ENCODE measurements around the gene MED12L.

The MED12L gene

GRCh38 chr3:151347432-151347831 lies 262.0 kb downstream of the MED12L start:
- no peak for ATAC-seq

GRCh38 chr3:151350656-151351055 lies 265.2 kb downstream of the MED12L start:
- no peak for ATAC-seq
- TF ChIP-seq ARNTL (CRISPR knock-in tag; IDR thresholded peaks at IDR 0.05; ENCODE audit: borderline replicate concordance, low read depth), result no peak
- no peak for TF ChIP-seq ZNF565 (CRISPR knock-in tag; conservative IDR thresholded peaks at IDR 0.05; ENCODE audit: low read depth)
- TF ChIP-seq PPARA (CRISPR knock-in tag; IDR thresholded peaks at IDR 0.05; ENCODE audit: borderline replicate concordance), result no peak
- no peak for TF ChIP-seq TSHZ2 (CRISPR knock-in tag; IDR thresholded peaks at IDR 0.05)
- TF ChIP-seq CSDC2 (CRISPR knock-in tag; IDR thresholded peaks at IDR 0.05), result no peak
- TF ChIP-seq ZFP30 (CRISPR knock-in tag; IDR thresholded peaks at IDR 0.05), result no peak

More at GRCh38 chr3:151347432-151347831, 262.0 kb downstream of the MED12L start:
- no peak for TF ChIP-seq CSRNP3 (CRISPR knock-in tag; IDR thresholded peaks at IDR 0.05)
- TF ChIP-seq ARNTL (CRISPR knock-in tag; IDR thresholded peaks at IDR 0.05; ENCODE audit: borderline replicate concordance, low read depth), result no peak
- no peak for TF ChIP-seq BACH2 (CRISPR knock-in tag; IDR thresholded peaks at IDR 0.05; ENCODE audit: borderline replicate concordance)
- no peak for TF ChIP-seq TOX (CRISPR knock-in tag; IDR thresholded peaks at IDR 0.05; ENCODE audit: borderline replicate concordance)
- TF ChIP-seq ZNF8 (CRISPR knock-in tag; IDR thresholded peaks at IDR 0.05), result no peak
- TF ChIP-seq PATZ1 (CRISPR knock-in tag; IDR thresholded peaks at IDR 0.05; ENCODE audit: borderline replicate concordance), result no peak
- no peak for TF ChIP-seq ZNF565 (CRISPR knock-in tag; conservative IDR thresholded peaks at IDR 0.05; ENCODE audit: low read depth)
- no peak for TF ChIP-seq ZC3H10 (CRISPR knock-in tag; IDR thresholded peaks at IDR 0.05)
- no peak for TF ChIP-seq TCF4 (CRISPR knock-in tag; IDR thresholded peaks at IDR 0.05; ENCODE audit: borderline replicate concordance)
- TF ChIP-seq POU6F1 (CRISPR knock-in tag; IDR thresholded peaks at IDR 0.05; ENCODE audit: borderline replicate concordance, low read depth), result no peak
- no peak for TF ChIP-seq TSHZ2 (CRISPR knock-in tag; IDR thresholded peaks at IDR 0.05)
- TF ChIP-seq ISL1 (CRISPR knock-in tag; IDR thresholded peaks at IDR 0.05), result no peak
- no peak for TF ChIP-seq ZFP3 (CRISPR knock-in tag; IDR thresholded peaks at IDR 0.05)
- no peak for TF ChIP-seq OSR1 (CRISPR knock-in tag; IDR thresholded peaks at IDR 0.05)
- TF ChIP-seq ZNF70 (CRISPR knock-in tag; IDR thresholded peaks at IDR 0.05), result no peak

- no peak for TF ChIP-seq ZC3H10 (CRISPR knock-in tag; IDR thresholded peaks at IDR 0.05)
- TF ChIP-seq CSDC2 (CRISPR knock-in tag; IDR thresholded peaks at IDR 0.05), result no peak
- no peak for TF ChIP-seq CSRNP3 (CRISPR knock-in tag; IDR thresholded peaks at IDR 0.05)
- no peak for TF ChIP-seq OSR1 (CRISPR knock-in tag; IDR thresholded peaks at IDR 0.05)
- TF ChIP-seq BACH2 (CRISPR knock-in tag; IDR thresholded peaks at IDR 0.05; ENCODE audit: borderline replicate concordance), result no peak
- TF ChIP-seq TCF4 (CRISPR knock-in tag; IDR thresholded peaks at IDR 0.05; ENCODE audit: borderline replicate concordance), result no peak
- no peak for TF ChIP-seq TOX (CRISPR knock-in tag; IDR thresholded peaks at IDR 0.05; ENCODE audit: borderline replicate concordance)
- no peak for ATAC-seq
These were observed 265.8 kb downstream of the MED12L start for GRCh38 chr3:151351219-151351618.
